WTC11 (cell line): ENCODE results near the gene MRPS18A. TPM values are rescaled to one million over a fixed set of nuclear protein-coding genes. Genes with fewer than 3 reads are reported as not detected.

Source experiments
- ATAC-seq: fragments of 200-7000 bp; cut with Tn5 transposase; 2 replicates; pipeline ENCODE4 v1.10.0; 2021; ENCODE audit warnings: mild to moderate bottlenecking, moderate library complexity
- CTCF ChIA-PET: fragments of 300-600 bp; sonication (Branson Sonifier 250); formaldehyde crosslinking; loops from one replicate; lab custom pipeline; 2021; ENCODE audit warnings: antibody characterized with exemption; lab: Charles Lee
- POLR2A ChIA-PET: fragments of 350-600 bp; sonication (Branson Sonifier 250); formaldehyde crosslinking; loops from one replicate; lab custom pipeline; 2021; ENCODE audit warnings: antibody characterized with exemption; lab: Charles Lee
- DNase-seq: peaks from one replicate; pipeline ENCODE4 v3.0.0; 2021; ENCODE audit warnings: low spot score
- H3K27ac Mint-ChIP-seq: 2 replicates; pipeline ENCODE4 v1.8.0; 2021; ENCODE audit warnings: mixed read lengths
- H3K27me3 Mint-ChIP-seq: 2 replicates; pipeline ENCODE4 v1.8.0; 2021; ENCODE audit warnings: low read depth, mild to moderate bottlenecking, moderate library complexity, mixed read lengths
- H3K36me3 Mint-ChIP-seq: 2 replicates; pipeline ENCODE4 v1.8.0; 2021; ENCODE audit warnings: mixed read lengths
- H3K4me1 Mint-ChIP-seq: 2 replicates; pipeline ENCODE4 v1.8.0; 2022; ENCODE audit warnings: mixed read lengths
- H3K4me3 Mint-ChIP-seq: 2 replicates; pipeline ENCODE4 v1.8.0; 2021; ENCODE audit warnings: mild to moderate bottlenecking, moderate library complexity, mixed read lengths
- H3K9me3 Mint-ChIP-seq: 2 replicates; pipeline ENCODE4 v1.8.0; 2021; ENCODE audit warnings: mixed read lengths
- ATF1 ChIP-seq: sonication (generic); formaldehyde crosslinking; IDR thresholded peaks from 2 replicates; pipeline ENCODE4 v1.8.1; 2023; ENCODE audit warnings: mild to moderate bottlenecking, moderate library complexity, missing genetic modification reagents
- ETV6 ChIP-seq: sonication (generic); formaldehyde crosslinking; IDR thresholded peaks from 2 replicates; pipeline ENCODE4 v1.8.1; 2022; ENCODE audit warnings: mild to moderate bottlenecking, missing genetic modification reagents
- GABPB1 ChIP-seq: sonication (generic); formaldehyde crosslinking; IDR thresholded peaks from 2 replicates; pipeline ENCODE4 v1.8.1; 2023; ENCODE audit warnings: mild to moderate bottlenecking, missing genetic modification reagents
- GRHL2 ChIP-seq: fragments of 250-450 bp; sonication (Bioruptor Pico); IDR thresholded peaks from 2 replicates; pipeline ENCODE4 v1.8.0; 2022; ENCODE audit warnings: mild to moderate bottlenecking, moderate library complexity; ENCODE audit not compliant: insufficient replicate concordance, severe bottlenecking
- GTF2I ChIP-seq: fragments of 250-450 bp; sonication (Bioruptor Pico); conservative IDR thresholded peaks from 2 replicates; pipeline ENCODE4 v1.4.0; 2021; ENCODE audit warnings: mild to moderate bottlenecking
- MAX ChIP-seq: sonication (generic); formaldehyde crosslinking; IDR thresholded peaks from 2 replicates; pipeline ENCODE4 v1.8.0; 2022; ENCODE audit warnings: mild to moderate bottlenecking, missing genetic modification reagents
- PRRX2 ChIP-seq: fragments of 250-450 bp; sonication (Bioruptor Pico); IDR thresholded peaks from 2 replicates; pipeline ENCODE4 v1.8.0; 2021; ENCODE audit warnings: mild to moderate bottlenecking
- SMAD4 ChIP-seq: sonication (generic); formaldehyde crosslinking; IDR thresholded peaks from 2 replicates; pipeline ENCODE4 v1.8.0; 2022; ENCODE audit warnings: mild to moderate bottlenecking, missing genetic modification reagents
- SP1 ChIP-seq: sonication (generic); formaldehyde crosslinking; conservative IDR thresholded peaks from 2 replicates; pipeline ENCODE4 v1.8.1; 2022; ENCODE audit warnings: missing genetic modification reagents
- STAT6 ChIP-seq: sonication (generic); formaldehyde crosslinking; conservative IDR thresholded peaks from 2 replicates; pipeline ENCODE4 v1.8.1; 2023; ENCODE audit warnings: mild to moderate bottlenecking, low read depth, missing genetic modification reagents, moderate library complexity
- TEAD4 ChIP-seq: sonication (generic); formaldehyde crosslinking; IDR thresholded peaks from 2 replicates; pipeline ENCODE4 v1.8.0; 2022; ENCODE audit warnings: mild to moderate bottlenecking, missing genetic modification reagents
- ZNF121 ChIP-seq: sonication (generic); formaldehyde crosslinking; IDR thresholded peaks from 2 replicates; pipeline ENCODE4 v1.8.0; 2023; ENCODE audit warnings: missing genetic modification reagents
- ZNF232 ChIP-seq: sonication (generic); formaldehyde crosslinking; IDR thresholded peaks from 2 replicates; pipeline ENCODE4 v1.8.0; 2022; ENCODE audit warnings: mild to moderate bottlenecking, missing genetic modification reagents
- ZNF416 ChIP-seq: fragments of 250-450 bp; sonication (Bioruptor Pico); IDR thresholded peaks from 2 replicates; pipeline ENCODE4 v1.9.0; 2021; ENCODE audit warnings: mild to moderate bottlenecking, inconsistent platforms
- total RNA-seq: library from RNA; stranded (reverse); gene quantifications from 3 replicates; pipeline ENCODE4 v1.2.3, GENCODE V29; 2021
- TF ChIP-seq, protein P1 (sequence below): fragments of 250-450 bp; sonication (Bioruptor Pico); IDR thresholded peaks from 2 replicates; pipeline ENCODE4 v1.9.0; 2021; ENCODE audit warnings: mild to moderate bottlenecking
- TF ChIP-seq, protein P2 (sequence below): fragments of 250-450 bp; sonication (Bioruptor Pico); IDR thresholded peaks from 2 replicates; pipeline ENCODE4 v1.9.0; 2021; ENCODE audit warnings: mild to moderate bottlenecking, borderline replicate concordance
- TF ChIP-seq, protein P3 (sequence below): sonication (generic); formaldehyde crosslinking; IDR thresholded peaks from 2 replicates; pipeline ENCODE4 v1.8.1; 2022; ENCODE audit warnings: mild to moderate bottlenecking, moderate library complexity, missing genetic modification reagents
- TF ChIP-seq, protein P4 (sequence below): sonication (generic); formaldehyde crosslinking; IDR thresholded peaks from 2 replicates; pipeline ENCODE4 v1.8.0; 2022; ENCODE audit warnings: missing genetic modification reagents

MRPS18A gene
- total RNA-seq, 1 experiment from 2014 or later = 61.6 TPM

GRCh38 chr6:43724914-43725642, 37.5 kb upstream of the MRPS18A start:
- Mint-ChIP-seq H3K4me3 (no peak overlapping the region), H3K27ac (no peak overlapping the region), H3K4me1 (peaks cover 12% of the 10 kb centered on the region), H3K9me3 (peaks cover 5% of the 10 kb centered on the region), H3K27me3 (no peaks in the 10 kb centered on the region; the same call in 1 of the 2 replicates), H3K36me3 (no peaks in the 10 kb centered on the region)
- ATAC-seq (no peak), DNase-seq (no peak)
- POLR2A ChIA-PET = interaction anchor here (0.5 to 1.0 kb wide), 3 partner anchors 34 to 170 kb away, joined by 3 to 6 read pairs (median 4); no protein-coding TSS in a partner anchor
- TF ChIP-seq GTF2I (CRISPR knock-in tag) (no peak), SMAD4 (CRISPR knock-in tag) (no peak), ETV6 (CRISPR knock-in tag) (no peak), GABPB1 (peak; percentile 100)
- CTCF ChIA-PET = interaction anchor here (0.6 to 2.7 kb wide), 15 partner anchors 9 to 354 kb away, joined by 3 to 18 read pairs (median 6); partner anchors contain the start of gene VEGFA

DNA sequence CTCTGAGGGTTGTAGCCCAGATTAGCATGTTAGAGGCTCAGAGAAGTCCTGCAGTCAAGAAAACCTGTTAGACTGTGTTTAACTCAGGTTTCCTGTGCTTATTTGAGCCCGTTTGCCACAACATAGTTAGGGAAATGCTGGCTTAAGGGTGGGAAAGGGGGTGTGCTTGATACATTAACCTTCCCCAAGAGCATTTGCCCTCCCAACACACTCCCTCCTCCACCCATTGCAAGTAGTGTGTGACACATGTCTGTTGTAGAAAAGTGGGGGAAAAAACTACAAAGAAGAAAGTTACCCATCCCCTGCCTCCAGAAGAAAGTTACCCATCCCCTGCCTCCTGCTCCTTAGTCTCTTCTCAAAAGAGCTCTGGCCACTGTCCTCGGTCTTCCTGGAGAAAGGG, 36.8 kb upstream of the MRPS18A start:
- CTCF ChIA-PET = interaction anchor here (0.6 to 2.7 kb wide), 17 partner anchors 10 to 354 kb away, joined by 3 to 18 read pairs (median 5); partner anchors contain the start of genes RSPH9 and VEGFA
- Mint-ChIP-seq H3K27ac (no peak overlapping the region), H3K4me3 (no peak overlapping the region), H3K9me3 (peaks cover 5% of the 10 kb centered on the region), H3K36me3 (no peaks in the 10 kb centered on the region), H3K27me3 (no peaks in the 10 kb centered on the region; the same call in 1 of the 2 replicates), H3K4me1 (peaks cover 12% of the 10 kb centered on the region)
- DNase-seq (no peak), ATAC-seq (no peak)
- POLR2A ChIA-PET = interaction anchor here (0.7 to 1.0 kb wide), 2 partner anchors 35 to 45 kb away, joined by 3 to 4 read pairs; no protein-coding TSS in a partner anchor
- no peak for TF ChIP-seq SP1 (CRISPR knock-in tag)
- no peak for TF ChIP-seq ZNF232 (CRISPR knock-in tag)
- no peak for TF ChIP-seq STAT6 (CRISPR knock-in tag)
- TF ChIP-seq GRHL2 (CRISPR knock-in tag) = no peak
- TF ChIP-seq, protein P1, sequence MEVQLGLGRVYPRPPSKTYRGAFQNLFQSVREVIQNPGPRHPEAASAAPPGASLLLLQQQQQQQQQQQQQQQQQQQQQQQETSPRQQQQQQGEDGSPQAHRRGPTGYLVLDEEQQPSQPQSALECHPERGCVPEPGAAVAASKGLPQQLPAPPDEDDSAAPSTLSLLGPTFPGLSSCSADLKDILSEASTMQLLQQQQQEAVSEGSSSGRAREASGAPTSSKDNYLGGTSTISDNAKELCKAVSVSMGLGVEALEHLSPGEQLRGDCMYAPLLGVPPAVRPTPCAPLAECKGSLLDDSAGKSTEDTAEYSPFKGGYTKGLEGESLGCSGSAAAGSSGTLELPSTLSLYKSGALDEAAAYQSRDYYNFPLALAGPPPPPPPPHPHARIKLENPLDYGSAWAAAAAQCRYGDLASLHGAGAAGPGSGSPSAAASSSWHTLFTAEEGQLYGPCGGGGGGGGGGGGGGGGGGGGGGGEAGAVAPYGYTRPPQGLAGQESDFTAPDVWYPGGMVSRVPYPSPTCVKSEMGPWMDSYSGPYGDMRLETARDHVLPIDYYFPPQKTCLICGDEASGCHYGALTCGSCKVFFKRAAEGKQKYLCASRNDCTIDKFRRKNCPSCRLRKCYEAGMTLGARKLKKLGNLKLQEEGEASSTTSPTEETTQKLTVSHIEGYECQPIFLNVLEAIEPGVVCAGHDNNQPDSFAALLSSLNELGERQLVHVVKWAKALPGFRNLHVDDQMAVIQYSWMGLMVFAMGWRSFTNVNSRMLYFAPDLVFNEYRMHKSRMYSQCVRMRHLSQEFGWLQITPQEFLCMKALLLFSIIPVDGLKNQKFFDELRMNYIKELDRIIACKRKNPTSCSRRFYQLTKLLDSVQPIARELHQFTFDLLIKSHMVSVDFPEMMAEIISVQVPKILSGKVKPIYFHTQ (CRISPR knock-in tag) = no peak
- TF ChIP-seq, protein P2, sequence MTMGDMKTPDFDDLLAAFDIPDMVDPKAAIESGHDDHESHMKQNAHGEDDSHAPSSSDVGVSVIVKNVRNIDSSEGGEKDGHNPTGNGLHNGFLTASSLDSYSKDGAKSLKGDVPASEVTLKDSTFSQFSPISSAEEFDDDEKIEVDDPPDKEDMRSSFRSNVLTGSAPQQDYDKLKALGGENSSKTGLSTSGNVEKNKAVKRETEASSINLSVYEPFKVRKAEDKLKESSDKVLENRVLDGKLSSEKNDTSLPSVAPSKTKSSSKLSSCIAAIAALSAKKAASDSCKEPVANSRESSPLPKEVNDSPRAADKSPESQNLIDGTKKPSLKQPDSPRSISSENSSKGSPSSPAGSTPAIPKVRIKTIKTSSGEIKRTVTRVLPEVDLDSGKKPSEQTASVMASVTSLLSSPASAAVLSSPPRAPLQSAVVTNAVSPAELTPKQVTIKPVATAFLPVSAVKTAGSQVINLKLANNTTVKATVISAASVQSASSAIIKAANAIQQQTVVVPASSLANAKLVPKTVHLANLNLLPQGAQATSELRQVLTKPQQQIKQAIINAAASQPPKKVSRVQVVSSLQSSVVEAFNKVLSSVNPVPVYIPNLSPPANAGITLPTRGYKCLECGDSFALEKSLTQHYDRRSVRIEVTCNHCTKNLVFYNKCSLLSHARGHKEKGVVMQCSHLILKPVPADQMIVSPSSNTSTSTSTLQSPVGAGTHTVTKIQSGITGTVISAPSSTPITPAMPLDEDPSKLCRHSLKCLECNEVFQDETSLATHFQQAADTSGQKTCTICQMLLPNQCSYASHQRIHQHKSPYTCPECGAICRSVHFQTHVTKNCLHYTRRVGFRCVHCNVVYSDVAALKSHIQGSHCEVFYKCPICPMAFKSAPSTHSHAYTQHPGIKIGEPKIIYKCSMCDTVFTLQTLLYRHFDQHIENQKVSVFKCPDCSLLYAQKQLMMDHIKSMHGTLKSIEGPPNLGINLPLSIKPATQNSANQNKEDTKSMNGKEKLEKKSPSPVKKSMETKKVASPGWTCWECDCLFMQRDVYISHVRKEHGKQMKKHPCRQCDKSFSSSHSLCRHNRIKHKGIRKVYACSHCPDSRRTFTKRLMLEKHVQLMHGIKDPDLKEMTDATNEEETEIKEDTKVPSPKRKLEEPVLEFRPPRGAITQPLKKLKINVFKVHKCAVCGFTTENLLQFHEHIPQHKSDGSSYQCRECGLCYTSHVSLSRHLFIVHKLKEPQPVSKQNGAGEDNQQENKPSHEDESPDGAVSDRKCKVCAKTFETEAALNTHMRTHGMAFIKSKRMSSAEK = no peak
- no peak for TF ChIP-seq PRRX2 (CRISPR knock-in tag)
- TF ChIP-seq ATF1 (CRISPR knock-in tag) = no peak
- TF ChIP-seq TEAD4 (CRISPR knock-in tag) = no peak
- TF ChIP-seq, protein P3, sequence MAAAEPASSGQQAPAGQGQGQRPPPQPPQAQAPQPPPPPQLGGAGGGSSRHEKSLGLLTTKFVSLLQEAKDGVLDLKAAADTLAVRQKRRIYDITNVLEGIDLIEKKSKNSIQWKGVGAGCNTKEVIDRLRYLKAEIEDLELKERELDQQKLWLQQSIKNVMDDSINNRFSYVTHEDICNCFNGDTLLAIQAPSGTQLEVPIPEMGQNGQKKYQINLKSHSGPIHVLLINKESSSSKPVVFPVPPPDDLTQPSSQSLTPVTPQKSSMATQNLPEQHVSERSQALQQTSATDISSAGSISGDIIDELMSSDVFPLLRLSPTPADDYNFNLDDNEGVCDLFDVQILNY (CRISPR knock-in tag) = no peak
- no peak for TF ChIP-seq ZNF416 (CRISPR knock-in tag)
- TF ChIP-seq, protein P4, sequence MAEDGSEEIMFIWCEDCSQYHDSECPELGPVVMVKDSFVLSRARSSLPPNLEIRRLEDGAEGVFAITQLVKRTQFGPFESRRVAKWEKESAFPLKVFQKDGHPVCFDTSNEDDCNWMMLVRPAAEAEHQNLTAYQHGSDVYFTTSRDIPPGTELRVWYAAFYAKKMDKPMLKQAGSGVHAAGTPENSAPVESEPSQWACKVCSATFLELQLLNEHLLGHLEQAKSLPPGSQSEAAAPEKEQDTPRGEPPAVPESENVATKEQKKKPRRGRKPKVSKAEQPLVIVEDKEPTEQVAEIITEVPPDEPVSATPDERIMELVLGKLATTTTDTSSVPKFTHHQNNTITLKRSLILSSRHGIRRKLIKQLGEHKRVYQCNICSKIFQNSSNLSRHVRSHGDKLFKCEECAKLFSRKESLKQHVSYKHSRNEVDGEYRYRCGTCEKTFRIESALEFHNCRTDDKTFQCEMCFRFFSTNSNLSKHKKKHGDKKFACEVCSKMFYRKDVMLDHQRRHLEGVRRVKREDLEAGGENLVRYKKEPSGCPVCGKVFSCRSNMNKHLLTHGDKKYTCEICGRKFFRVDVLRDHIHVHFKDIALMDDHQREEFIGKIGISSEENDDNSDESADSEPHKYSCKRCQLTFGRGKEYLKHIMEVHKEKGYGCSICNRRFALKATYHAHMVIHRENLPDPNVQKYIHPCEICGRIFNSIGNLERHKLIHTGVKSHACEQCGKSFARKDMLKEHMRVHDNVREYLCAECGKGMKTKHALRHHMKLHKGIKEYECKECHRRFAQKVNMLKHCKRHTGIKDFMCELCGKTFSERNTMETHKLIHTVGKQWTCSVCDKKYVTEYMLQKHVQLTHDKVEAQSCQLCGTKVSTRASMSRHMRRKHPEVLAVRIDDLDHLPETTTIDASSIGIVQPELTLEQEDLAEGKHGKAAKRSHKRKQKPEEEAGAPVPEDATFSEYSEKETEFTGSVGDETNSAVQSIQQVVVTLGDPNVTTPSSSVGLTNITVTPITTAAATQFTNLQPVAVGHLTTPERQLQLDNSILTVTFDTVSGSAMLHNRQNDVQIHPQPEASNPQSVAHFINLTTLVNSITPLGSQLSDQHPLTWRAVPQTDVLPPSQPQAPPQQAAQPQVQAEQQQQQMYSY (CRISPR knock-in tag) = no peak
- TF ChIP-seq ZNF121 (CRISPR knock-in tag) = no peak
- TF ChIP-seq MAX = no peak
